Glomerular visceral epithelial cell (primary cell): Measurements from ENCODE around the gene NELFCD.
A peak's percentile ranks its signal among the peaks of the same experiment; 100 is the strongest.
"Not testable (repeated sequence)": the region's sequence is repeated elsewhere in the genome, so short reads cannot be mapped to it uniquely, and the experiment has no call there.

ENCODE experiments used
- DNase-seq: peaks from one replicate; pipeline ENCODE4 v3.0.0-alpha.2; 2016; ENCODE audit errors: extremely low spot score

Gene NELFCD, protein sequence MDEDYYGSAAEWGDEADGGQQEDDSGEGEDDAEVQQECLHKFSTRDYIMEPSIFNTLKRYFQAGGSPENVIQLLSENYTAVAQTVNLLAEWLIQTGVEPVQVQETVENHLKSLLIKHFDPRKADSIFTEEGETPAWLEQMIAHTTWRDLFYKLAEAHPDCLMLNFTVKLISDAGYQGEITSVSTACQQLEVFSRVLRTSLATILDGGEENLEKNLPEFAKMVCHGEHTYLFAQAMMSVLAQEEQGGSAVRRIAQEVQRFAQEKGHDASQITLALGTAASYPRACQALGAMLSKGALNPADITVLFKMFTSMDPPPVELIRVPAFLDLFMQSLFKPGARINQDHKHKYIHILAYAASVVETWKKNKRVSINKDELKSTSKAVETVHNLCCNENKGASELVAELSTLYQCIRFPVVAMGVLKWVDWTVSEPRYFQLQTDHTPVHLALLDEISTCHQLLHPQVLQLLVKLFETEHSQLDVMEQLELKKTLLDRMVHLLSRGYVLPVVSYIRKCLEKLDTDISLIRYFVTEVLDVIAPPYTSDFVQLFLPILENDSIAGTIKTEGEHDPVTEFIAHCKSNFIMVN

DNA sequence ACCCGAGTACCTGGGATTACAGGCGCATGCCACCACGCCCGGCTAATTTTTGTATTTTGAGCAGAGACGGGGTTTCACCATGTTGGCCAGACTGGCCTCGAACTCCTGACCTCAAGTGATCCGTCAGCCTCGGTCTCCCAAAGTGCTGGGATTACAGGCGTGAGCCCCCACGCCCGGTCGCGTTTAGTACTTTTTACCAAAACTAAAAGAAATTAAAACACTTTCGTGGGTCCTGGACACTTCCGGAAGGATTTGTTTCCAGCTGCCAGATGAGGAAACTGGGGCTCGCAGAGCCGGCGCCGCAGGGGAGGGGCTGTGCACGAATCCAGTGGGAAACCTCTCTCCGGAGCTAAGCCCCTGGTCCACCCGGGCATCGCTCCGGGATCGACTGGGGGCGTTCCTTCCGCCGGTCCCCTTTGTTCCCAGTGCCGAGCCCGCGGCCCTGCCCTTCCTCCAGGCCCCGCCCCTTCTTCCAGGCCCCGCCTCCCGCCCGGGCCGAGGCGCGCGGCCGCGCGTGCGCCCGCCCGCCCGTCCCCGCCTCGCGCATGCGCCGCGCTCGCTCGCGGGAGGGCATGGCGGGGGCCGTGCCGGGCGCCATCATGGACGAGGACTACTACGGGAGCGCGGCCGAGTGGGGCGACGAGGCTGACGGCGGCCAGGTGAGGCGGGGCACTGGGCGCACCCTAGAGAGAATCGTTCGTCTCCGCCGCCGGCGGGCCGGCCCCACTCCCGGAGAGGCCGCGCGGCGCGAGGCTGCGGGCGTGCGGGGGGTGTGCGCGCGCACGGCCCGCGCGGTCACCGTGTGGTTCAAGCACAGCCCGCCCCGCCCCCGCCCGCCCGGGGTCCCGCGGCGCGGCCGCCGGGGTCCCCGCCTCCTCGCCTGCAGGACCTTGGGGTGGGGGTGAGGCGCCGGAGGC lies at the start of gene NELFCD:
NELFCD (plus strand) TSS at position 546 of the 917 bp plus-strand sequence; CDS start at position 600, 54 bp downstream.
- peak; percentile 94 for DNase-seq

DNA sequence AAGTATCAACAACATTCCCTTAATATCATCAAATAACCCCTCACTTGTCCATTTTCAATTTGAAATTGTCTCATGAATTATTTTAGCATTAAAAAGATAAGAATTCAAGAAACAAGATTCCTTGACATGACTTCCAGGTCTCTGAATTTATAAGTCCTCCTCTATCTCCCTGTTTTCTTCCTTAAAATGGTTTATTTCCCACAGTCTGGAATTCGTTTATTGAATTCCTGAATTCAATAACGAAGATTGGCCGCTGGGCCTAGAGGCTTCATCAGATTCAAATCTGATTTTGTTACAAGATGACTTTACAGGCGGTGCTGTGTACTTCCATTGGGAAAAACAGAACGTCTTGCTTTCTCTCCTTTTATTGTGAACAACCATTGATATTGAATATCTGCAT lies 48.9 kb upstream of the NELFCD start:
- no peak for DNase-seq

DNA sequence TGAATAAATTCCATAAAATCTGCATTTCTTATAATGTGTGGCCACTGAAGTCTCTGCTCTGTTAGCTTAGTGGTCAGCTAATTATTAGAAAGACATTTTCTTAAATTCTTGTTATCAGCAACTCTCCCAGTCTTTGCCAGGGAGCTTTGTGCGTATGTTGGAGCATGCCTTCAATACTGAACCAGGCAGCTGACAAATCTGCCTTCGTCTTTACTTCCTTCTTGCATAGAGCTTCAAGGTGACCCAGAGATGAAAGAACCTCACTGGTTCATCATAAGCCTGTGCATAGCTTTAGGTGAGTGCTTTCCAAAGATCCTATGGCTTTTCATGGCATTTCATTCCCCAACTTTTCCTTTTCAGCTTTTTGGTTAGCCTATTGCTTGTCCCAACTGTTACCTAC lies 43.0 kb upstream of the NELFCD start:
- no peak for DNase-seq

DNA sequence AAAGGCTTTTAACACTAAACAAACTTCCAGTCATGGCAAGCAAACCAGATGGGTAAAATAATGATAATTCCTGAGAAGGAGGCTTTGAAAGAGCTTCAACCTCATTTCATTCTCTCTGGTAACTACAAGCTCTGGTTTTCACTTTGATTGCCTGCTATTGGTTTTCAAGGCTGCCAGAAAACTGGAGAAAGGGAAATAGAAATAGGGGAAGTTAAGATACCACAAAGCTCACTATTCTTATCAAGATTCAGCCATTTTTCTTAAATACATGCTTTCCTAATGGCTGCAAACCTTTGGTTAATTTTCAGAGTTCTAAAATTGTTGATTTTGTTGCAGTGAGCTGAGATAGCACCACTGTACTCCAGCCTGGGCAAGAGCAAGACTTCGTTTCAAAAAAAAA lies 42.5 kb upstream of the NELFCD start:
- DNase-seq = no peak

DNA sequence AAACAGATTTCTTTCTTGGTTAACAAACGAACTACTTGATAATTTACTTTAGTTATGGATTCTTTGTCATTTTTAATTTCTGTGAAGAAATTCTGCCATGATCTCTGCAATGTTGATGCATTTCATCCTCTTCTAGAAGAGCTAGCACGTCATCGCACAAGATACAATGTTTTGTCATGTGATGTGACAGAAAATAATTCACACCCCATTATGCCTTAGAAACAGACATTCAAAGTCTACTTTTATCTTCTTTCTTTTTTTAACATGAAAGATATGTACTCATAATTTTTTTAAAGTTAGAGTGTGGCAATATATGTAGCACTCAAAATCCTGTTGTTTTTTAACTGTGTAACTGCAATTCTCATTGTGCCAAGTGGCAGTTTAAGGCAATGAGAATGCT lies 39.6 kb upstream of the NELFCD start:
- DNase-seq = no peak

DNA sequence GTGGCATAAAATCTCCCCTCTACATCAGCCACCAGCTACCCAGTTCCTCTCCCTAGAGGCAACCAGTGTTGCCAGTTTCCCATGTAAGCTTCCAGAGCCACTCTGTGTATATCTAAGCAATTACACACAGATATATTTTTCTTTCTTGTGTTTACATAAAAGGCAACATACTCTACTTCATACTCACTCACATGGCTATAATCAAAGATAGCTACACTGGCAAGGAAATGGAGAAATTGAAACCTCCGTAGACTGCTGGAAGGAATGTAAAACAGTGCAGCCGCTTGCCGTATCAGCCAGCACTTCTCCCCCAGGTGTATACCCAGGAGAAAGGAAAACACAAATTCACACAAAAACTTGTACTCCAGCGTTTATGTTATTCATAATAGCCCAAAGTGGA lies 38.5 kb upstream of the NELFCD start:
- no peak for DNase-seq

DNA sequence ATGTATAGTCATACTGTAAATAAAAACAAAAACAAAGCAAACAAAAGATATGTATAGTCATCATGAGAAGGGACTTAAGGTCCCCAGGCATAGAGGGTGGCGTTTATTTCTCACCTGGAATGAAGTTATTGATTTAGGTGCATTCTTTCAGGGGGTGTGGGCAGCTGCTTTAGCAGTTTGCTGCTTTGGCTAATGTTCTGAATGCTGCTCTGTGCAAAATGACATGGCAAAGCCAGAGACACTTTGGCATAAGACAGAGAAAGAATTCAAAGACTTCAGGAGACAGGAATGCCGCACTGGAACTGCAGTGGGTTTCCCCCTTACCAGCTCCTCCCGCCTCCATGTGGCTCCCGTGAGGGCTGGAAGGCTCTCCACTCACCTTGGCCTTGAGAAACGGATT lies 36.4 kb upstream of the NELFCD start:
- no peak for DNase-seq

DNA sequence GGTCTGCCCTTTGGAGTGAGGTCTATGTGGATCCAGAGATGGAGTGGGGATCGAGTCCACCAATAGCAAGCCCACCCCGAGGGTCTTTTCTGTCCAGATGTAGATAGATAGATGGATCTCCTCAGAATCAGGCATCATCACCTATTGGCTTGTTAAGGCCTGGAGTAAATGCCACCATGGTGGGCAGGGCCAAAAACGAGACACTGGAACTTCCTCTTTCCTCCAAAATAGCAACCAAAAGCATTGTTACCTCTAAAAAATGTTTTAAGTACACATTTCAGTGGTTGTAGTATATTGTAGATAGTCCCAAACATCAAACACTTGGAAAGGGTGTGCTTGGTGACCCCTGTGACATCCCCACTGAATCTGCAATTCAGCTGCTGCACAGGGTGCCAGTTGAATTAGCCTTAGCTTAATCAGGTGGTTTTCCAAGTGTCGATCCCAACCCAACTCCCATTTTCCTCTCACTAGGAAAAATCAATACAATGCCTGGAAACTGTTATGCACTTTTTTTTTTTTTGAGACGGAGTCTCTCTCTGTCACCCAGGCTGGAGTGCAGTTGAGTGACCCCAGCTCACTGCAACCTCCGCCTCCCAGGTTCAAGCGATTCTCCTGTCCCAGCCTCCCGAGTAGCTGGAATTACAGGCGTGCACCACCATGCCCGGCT lies 35.0 kb upstream of the NELFCD start:
- no peak for DNase-seq

DNA sequence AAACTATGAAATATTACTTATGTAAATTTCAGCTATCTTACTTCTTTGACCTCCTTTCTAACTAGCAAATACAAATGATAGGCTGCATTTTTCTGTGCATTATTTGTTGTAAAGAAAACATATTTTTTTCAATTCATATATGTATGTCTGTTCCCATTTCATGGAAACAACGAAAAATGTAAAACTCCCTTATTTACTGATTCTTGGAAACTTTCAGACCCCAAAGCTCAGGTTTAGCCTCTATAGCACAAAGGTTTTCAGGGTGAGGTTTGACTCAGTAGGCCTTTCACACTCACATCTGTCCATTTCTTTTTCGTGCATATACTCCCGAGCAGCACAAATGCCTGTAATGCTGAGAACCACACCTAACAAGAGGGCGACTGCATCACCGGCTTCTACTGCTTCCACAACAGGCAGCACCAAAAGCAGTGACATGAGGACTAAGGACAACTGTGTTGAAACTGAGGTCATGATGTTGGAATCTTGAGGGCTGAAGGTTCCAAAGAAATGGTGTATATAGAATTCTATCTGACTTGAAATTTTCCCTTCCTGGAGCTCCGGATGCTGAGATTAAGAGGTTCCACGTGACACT lies 33.2 kb upstream of the NELFCD start:
- not testable (repeated sequence) for DNase-seq

DNA sequence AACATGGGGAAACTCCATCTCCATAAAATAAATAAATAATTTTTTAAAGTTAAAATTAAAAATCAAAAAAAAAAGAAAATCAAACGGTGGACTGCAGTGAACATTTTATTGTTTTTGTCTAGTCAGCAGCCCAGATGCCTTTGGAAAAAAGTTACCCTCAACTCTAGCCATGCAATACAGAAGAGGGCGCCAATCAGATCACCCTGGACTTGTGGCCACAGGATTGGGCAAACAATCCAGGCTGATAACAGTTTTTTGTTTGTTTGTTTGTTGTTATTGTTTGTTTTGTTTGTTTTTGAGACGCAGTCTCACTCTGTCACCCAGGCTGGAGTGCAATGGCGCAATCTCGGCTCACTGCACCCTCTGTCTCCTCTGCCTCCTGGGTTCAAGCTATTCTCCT lies 30.5 kb upstream of the NELFCD start:
- no peak for DNase-seq

DNA sequence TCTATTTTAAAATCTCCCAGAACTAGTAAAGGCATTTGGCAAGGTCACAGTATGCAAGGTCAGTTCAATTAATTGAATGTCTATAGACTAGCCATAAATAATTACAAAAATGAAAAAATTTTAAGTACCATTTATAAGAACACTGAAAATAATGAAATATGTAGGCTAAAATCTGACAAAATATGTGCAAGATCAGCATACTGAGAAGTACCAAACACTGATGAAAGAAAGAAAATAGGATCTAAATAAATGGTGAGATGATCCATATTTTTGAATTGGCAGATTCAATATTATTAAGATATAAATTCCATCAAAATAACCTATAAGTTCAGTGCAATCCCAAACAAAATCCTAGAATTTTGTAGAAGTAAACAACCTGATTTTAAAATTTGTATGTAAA lies 28.0 kb upstream of the NELFCD start:
- DNase-seq = no peak

DNA sequence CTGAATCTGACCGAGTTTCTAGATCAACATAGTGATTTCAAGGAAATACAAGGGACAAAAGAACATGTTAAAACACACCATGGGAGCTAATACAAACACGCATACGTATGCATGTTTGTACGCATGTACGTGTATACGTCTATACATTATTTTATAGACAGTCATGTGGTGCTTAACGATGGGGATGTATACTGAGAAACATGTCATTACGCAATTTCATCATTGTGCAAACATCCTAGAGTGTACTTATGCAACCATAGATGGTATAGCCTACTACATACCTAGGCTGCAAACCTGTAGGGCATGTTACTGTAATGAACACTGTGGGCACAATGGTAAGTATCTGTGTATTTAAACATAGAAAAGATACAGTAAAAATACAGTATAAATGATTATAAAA lies 25.0 kb upstream of the NELFCD start:
- DNase-seq = no peak

DNA sequence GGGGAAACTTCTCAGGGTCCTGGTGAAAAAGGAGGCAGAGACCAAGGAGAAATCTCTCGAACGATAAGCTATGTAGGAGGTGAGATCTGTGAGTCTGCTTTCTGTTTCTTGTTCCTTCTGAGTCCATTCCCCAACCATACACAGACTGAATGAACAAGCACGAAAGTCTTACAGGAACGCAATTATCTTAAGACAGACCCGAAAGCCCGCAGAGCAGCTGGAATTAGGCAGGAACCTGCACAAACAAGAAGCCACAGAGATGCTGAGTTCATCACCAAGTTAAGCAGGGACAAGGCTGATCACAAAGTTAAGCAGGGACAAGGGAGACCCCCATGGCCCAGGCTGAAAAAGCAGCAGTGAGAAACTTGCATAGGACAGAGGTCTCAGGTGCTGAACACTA lies 21.4 kb upstream of the NELFCD start:
- no peak for DNase-seq

DNA sequence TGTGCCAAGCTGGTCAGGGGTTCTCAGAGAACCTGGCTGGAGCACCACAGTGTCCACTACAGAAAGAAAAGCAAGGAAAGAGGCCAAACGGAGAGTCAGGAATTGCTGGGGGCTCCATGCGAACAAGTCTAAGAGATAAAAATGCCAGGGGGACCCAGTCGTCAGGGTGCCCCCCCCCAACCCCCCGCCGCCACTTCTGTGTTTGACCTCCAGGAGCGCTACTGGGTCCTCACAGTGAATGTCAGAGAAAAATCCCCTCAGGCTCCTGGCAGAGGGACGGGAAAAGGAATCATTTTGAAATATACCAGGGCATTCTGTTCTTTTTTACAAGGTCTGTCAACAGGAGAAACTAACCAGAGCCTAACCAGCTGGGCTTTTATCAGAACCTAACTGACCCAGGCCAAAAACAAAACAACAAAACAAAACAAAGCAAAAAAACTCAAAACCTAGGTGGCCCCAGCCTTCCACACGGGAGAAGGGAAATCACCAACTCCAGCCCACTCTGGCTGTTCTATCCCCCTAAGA lies 17.9 kb upstream of the NELFCD start:
- no peak for DNase-seq

DNA sequence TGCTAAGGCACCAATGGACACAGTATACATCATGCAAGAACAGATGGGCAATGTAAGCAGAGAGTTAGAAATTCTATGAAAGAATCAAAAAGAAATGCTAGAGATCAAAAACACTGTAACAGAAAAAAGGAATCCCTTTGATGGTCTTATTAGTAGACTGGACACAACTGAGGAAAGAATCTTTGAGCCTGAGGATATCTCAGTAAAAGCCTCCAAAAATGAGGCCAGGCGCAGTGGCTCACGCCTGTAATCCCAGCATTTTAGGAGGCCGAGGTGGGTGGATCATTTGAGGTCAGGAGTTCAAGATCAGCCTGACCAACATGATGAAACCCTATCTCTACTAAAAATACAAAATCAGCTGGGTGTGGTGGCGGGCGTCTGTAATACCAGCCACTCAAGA lies 17.1 kb upstream of the NELFCD start:
- DNase-seq = not testable (repeated sequence)

DNA sequence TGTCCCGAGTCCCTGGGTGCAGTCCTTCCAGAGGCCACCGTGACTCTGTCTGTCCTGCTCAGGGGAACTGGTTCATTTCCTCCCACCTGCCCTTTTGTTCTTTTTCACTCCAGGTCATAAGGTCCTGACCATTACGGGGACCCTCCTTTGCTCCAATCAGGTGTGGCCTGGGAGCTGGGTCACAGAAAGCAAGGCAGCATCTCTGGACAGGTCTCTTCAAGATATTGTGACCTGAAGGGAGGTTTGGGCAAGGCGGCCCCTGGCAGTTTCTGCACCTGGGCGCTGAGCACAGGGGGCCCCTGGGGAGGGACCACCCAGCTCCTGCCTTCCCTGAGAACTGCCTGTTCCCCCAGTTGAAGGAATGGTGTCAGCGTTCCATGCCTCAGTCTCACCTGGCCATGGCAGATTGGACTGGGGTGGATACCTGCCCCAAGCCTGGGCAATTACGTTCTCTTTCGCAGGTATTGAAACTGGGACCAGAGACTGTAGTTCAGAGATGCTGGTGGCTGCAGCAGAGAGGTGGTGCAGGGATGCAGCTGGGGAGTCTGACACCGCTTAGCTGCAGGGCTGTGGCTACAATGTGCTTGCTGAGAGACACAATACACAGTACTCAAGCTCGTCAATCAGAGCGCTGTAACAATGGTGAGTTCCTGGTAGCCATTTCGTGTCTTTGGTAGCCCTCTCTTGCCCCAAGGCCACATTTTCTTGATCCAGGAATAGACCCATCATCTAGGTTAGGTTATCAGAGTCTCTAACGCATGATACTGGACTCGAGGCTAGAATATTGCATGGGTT lies 15.6 kb upstream of the NELFCD start:
- DNase-seq = no peak

DNA sequence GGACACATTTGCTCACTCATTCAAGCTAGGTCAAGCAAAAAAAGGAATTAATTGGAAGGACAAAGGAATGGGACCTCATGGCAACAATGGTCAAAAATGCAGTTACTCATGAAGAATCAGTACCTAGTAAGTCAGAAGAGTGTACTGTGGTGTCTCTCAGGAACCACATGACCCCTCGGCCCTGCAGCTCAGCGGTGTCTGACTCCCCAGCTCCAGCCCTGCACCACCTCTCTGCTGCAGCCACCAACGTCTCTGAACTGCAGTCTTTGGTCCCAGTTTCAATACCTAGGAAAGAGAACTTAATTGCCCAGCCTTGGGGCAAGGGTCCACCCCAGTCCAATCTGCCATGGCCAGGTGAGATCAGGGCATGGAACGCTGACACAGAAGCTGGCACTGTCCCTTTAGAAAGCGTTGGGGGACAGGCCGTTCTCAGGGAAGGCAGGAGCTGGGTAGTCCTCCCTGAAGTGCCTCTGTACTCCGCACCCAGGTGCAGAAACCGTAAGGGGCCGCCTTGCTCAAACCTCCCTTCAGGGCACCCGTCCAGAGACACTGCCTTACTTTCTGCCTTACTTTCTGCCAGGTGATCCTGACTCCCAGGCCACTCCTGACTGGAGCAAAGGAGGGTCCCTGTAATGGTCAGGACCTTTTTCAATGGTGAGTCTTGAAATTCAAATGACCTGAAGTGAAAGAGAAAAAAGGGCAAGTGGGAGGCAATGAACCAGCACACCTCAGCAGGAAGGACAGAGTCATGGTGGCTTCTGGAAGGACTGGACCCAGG lies 13.2 kb upstream of the NELFCD start:
- no peak for DNase-seq

DNA sequence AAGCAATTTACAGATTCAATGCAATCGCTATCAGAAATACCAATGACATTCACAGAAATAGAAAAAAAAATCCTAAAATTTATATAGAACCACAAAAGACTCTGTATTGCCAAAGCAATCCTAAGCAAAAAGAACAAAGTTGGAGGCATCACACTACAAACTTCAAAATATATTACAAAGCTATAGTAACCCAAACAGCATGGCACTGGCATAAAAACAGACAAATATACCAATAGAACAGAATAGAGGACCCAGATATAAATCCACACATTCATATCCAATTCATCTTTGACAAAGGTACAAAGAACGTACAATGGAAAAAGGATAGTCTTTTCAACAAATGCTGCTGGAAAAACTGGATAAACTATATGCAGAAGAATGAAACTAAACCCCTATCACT lies 11.6 kb upstream of the NELFCD start:
- no peak for DNase-seq

DNA sequence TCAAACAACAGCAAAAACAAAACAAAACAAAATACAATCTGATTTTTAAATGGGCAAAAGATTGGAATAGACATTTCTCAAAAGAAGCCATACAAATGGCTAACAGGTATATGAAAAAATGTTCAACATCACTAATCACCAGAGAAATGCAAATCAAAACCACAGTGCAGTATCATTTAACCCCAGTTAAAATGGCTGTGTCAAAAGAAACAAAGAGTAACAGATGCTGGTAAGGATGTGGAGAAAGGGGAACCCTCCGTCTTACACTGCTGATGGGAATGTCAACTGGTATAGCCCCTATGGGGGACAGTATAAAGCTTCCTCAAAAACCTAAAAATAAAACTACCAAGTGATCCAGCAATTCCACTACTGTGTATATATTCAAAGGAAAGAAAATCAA lies 10.9 kb upstream of the NELFCD start:
- no peak for DNase-seq

DNA sequence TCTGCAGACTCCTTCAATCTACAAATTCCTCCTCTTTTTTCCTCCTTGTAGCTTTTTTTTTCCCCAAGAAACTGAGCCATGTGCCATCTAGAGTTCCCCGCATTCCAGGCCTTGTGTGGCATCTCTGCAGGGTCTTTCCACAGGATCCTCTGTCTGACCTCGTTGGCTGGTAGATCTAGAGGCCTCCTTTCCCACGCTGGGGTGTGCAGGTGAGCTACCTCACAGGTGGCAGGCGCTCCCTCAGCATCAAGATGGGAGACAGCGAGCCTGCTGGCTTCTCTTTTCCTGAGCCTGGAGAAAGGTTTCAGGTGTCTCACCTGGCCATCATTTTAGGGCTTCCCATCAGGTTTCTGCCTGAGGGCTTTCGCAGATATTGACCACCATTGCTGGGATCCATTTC lies 9.6 kb upstream of the NELFCD start:
- no peak for DNase-seq
